HG02943 (cell line): Measurements from ENCODE around the gene ARMC3.
"Not testable (repeated sequence)": the region's sequence is repeated elsewhere in the genome, so short reads cannot be mapped to it uniquely, and the experiment has no call there.

Experiments
- ATAC-seq: cut with Tn5 transposase; IDR thresholded peaks from one replicate; pipeline ENCODE4 v1.9.1; 2021; ENCODE audit warnings: mild to moderate bottlenecking, low read depth, moderate library complexity; ENCODE audit not compliant: unreplicated experiment

ARMC3 gene

DNA sequence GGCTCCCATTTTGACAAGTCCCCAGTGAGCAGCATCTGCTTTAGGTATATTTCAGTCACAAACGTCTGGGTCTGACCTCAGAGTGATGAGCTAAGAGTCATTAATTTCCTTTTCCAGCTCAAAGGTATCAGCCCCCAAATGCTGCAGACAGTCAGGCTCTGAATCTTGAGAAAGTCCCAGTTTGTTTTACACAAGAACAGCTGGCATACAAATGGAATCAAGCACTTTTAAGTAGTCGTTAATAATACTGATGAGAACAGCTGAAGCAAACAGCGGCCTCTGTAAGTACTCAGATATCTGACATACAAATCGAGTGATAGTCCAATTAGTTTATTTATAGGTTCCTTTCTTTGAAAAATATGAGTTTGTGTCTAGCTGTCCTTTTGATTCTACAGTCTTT, 118.2 kb downstream of the ARMC3 start:
- ATAC-seq, result no peak

DNA sequence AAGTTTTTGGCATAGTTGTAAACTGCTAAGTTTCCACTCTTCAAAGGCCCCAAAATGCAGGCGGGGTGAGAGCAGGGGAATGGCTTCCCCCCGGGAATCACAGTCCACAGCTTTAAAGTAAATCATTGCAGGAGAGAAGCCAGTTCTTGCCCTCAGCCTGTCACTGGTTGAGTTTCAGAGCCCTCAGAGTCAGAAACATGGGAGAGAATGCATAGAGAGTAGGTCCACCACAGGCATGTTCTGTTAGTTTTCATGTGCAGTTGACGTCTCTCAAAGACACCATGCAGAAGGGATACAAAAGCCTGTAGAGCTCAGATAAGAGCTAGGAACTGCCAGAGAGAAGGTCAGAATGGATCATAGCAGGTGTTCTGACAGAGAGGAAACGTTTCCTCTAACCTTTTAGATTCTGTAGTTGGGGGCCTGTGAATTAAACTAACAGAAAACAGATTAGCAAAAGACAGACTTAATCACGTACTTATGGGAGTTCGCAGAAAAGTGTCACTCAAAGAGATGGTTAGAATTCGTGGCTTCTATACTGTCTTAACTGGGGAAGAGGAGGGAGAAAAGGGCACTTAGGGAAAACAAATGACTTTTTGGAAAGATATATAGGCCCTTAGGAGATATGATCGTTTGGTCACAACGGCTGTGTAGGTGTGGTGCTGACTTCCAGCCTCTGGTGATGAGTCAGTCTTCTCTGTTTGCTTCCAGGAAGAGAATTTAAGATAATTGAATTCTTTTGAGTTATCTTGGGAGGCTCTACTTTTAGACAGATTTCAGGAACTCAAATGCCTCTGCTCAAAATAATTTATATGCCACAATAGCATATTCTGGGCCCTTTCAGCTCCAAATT, 119.6 kb downstream of the ARMC3 start:
- no peak for ATAC-seq

DNA sequence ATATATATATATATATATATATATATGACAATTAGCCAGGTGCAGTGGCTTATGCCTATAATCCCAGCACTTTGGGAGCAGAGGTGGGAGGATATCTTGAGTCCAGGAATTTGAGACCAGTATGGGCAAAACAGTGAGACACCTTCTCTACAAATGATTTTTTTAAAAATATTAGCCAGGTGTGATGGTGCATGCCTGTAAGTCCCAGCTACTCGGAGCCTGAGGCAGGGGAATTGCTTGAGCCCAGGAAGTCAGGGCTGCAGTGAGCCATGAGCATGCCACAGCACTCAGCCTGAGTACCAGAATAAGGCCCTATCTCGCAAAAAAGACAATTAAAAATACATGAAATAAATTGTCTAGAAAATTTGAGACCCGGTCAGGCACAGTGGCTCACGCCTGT, 120.3 kb downstream of the ARMC3 start:
- ATAC-seq, result no peak

DNA sequence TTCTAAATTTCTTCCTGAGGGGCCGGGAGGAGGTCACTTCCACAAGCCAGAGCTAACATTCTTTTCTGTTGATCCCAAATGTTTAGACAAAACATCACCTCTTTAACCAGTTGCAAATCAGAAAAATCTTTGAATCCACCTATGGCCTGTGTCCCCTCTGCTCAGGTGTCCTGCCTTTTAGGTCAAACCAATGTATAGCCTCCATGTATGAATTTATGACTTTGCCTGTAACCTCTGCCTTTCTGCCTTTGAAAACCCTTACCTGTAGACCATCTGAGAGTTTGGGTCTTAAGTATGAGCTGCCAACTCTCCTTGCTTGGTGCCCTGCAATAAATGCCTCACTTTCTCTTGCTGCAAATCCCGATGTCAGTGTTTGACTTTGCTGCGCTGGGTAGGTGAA, 123.4 kb downstream of the ARMC3 start:
- no peak for ATAC-seq

DNA sequence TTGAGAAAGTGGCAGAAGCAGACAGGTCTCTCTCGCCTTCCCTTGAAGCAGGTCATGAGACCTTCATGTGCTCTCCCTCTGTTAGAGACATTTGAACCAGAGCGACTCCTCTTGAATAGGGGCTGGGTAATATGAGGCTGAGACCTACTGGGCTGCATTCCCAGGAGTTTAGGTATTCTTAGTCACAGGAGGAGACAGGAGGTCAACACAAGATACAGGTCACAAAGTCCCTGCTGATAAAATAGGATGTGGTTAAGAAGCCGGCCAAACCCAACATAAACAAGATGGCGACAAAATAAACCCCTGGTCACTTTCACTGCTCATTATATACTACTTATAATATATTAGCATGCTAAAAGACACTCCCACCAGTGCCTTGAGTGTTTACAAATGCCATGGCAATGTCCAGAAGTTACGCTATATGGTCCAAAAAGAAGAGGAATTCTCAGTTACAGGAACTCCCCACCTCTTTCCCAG, 124.0 kb downstream of the ARMC3 start:
- no peak for ATAC-seq

DNA sequence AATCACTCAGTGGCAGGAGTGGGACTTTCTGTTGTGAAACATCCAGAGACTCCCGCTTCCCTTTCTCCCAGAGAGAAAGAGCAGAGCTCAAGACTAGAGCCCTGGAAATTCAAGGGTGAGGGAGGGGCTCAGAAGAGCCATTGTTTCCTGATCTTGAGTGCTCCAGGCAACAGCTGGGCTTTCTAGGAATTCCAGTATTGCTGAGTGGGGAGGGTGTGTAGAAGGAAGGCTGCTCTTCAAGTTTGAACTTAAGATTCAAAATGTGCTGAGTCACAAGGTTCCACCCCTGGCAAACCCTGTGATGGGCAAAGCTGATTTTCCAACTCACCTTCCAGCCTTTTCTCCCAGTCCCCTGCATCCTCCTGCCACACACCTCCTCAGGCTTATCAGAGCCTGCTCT, 125.2 kb downstream of the ARMC3 start:
- ATAC-seq, result no peak

DNA sequence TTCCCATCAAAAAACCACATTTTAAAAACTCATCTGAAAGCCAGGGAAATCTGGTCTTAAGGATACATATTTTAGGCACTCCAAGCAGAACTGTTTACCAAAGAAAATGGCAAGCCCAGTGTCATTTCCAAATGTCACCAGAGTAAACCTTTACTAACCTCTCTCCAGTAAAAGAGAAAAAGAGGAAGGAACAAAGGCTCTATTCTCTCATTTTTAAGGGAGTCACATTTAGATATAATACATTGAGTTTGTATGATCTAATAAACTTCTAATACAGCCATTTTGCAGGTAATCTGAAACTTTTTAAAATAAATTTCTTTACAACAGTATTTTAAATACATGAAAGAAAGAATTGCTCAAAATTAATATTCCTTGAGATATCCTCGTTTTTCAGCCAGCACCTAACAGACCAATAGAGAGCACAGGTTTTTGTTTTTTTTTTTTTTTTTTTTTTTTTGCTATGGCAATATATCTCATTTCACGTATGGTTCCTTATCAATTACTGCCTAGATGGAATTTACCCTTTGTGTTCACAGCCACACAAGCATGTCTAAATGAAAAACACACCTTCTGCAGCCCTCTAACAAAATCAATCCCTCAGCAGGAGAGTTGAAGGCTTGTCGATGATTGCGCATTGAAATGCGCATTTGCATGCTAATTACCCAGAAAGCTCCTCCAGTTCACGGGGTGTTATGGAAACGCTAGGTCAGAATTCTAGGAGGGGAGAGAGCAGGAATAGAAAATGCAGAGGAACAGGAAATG, 127.8 kb downstream of the ARMC3 start:
- ATAC-seq, result no peak

DNA sequence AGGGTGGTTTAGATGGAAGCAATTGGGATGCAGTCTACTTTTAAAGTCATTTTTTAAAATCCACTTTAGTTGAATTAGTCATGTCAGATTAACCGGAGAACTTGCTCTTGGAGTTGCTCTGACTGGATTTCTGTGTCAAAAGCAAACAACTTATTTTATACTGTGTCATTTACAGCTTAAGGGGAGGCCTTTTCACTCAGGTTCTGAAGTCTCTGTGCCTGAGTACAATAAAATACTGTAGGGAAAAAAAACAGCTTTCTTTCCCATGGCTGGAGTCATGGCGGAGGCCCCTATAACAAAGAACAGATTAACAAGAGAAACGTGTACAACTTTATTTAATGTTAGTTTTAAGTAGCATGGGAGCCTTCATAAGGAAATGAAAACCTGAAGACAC, 128.3 kb downstream of the ARMC3 start:
- no peak for ATAC-seq

DNA sequence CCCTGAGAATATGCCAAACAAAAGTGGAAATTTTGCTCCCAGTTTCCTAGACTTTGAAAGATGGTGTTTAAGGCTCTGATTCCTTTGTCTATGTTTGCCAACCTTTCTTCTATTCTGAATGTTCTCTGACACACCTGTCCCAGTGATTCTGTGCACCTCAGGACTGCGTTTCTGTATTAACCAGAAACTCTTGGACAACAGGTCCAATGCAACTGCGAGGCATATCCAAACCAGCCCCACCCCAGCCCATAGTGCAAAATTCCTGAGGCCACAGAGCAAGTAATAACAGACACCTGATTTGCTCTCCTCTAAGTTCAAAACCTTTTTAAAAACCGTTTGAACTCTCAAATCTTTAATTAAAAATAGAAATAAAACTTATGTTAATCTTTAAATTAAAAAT, 130.5 kb downstream of the ARMC3 start:
- no peak for ATAC-seq

DNA sequence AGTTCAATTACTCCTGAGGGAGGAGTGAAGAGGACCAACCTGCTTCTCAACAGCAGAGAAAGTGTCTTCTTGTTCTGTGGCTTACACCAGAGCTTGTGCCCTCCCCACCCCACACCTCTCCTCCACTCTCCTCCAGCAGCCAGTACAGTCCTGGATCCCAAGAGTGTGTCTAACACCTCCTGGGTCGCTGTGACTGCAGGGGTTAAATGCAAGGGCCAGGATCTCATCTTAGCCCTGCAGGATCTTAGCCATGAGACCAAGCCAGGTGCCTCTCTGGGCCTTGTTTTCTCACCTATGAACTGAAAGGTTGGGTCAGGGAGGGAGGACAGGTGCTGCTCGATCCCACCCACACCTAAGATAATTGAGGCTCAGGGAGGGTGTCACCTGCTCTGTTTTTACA, 133.1 kb downstream of the ARMC3 start:
- no peak for ATAC-seq

DNA sequence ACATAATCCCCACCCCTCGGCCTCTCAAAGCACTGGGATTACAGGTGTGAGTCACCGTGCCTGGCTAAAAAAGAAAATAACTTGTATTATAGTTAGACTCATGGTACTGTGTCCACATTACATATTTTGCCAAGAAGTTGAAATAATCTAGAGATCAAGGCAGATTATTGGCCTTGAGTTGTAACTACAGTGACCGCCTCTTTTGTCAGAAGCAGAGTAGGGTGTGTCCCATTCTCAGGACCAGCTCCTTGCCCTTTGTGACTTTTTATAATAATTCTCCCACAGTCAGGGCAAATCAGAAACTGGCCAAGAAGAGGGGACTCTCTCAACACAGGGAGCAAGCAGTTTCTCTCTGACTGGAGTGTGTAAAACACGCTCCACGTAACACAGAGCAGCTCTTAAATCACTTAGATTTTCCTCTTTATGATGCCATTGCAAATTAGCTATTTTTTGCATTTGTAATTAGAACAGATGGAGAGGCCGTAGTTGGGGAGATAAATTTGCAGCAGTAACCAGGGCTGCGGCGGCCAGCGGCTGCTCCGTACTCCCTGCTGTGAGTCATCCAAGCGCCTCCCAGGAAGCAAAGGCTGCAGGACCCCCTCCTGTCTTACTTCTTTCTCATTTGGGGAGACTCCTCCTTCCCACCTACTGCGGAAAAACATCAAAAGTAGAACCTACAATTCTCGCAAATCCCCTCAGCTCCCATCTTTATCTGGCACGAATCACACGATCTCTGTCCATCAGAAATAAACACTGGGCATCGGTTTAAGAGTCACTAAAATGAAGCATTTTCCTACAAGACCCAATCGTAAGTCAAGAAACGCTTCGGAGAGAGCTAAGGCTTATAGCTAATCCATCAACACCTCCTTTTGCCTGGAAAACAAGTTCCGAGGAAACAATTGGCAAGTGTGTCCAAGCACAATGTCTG, 135.5 kb downstream of the ARMC3 start:
- ATAC-seq, result no peak

DNA sequence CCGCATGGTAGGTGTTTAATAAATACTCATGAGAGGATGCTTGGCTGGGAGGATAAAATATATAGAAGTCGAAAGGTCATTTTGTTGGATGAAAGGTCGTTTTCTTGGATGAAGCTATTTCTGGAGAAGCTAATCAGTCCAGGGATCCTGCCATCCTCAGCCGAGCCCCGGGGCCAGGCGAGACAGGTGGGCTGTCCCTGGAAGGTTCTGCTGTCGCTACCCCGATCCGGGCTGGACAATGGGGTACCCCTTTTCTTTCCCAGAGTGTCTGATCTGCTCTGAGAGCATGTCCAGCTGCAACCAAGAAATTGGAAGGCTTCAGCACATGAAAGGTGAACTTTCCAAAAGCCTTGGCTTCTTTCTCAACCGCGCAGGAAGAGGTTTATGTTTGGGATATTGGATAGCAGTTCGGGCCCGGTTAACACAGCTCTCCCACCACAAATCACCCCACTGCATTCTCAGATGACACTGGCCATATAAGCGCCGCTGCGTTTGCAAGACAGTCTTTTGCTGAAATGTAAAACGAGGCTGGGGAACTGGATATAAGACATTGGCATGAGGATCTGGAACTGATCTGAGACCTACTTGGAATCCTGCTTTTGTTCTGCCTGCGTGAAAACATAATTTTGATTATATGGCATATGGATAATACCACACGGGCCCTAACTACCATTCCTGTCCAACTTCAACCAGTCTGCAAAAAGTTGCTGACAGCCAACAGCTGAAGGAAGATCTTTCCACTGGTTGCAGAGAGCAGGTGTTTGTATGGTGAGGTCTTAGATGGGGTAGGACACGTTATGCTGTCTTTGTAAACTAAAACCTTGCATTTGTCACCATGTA, 136.3 kb downstream of the ARMC3 start:
- no peak for ATAC-seq

DNA sequence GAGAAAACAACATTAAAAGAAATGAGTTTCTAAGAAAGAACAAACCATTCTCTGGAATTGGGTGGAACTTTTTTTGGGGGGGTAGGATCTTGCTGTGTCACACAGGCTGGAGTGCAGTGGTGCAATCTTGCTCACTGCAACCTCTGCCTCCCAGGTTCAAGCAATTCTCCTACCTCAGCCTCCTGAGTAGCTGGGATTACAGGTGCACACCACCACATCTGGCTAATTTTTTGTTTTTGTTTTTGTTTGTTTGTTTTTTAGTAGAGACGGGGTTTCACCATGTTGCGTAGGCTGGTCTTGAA, 136.9 kb downstream of the ARMC3 start:
- not testable (repeated sequence) for ATAC-seq

DNA sequence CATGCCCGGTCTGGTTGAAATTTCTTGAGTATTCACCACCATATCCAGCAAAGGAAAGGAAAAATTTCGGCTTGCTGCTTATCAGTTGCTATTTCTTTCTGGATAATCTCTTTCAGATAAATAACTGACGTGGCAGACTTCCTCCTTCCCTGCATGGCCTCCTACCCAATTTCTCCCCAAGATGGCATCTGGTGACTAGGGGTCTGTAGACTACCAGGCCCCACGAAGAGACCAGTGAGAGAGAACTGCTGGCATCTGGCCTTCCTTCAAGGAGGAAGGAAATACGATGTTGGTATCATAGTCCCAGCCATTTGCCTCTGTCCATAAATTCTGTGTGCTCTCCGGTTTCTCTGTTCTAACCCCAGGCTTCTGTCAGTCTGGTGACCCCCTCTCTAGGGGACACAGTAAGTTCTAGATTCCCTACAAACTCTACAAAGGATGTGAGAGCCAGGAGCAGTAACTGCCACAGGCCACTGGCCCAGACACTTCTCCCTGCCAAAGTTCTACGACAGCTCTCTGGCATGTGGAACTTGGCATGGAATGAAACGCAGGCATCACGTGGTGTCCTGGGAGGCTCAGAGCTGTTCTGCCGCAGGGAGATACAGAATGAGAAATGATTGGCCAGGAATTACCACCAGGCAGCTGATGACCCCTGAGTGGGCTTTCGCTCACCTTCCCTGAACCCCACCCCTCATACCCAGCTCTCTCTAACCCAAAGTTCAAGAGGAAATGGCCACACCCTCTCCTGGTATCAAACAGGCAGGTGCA, 137.5 kb downstream of the ARMC3 start:
- no peak for ATAC-seq

DNA sequence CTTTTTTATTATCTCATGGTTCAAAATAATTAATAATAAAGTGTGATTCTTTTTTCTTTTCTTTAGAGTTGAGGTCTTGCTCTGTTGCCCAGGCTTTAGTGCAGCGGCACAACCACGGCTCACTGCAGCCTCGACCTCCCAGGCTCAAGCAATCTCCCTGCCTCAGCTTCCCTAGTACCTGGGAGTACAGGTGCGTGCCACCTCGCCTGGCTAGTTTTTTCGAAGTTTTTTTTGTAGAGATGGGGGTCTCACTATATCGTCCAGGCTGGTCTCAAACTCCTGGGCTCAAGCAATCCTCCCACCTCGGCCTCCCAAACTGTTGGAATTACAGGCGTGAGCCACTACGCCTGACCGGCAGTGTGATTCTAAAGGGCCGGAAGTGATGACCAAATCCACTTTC, 139.5 kb downstream of the ARMC3 start:
- no peak for ATAC-seq

DNA sequence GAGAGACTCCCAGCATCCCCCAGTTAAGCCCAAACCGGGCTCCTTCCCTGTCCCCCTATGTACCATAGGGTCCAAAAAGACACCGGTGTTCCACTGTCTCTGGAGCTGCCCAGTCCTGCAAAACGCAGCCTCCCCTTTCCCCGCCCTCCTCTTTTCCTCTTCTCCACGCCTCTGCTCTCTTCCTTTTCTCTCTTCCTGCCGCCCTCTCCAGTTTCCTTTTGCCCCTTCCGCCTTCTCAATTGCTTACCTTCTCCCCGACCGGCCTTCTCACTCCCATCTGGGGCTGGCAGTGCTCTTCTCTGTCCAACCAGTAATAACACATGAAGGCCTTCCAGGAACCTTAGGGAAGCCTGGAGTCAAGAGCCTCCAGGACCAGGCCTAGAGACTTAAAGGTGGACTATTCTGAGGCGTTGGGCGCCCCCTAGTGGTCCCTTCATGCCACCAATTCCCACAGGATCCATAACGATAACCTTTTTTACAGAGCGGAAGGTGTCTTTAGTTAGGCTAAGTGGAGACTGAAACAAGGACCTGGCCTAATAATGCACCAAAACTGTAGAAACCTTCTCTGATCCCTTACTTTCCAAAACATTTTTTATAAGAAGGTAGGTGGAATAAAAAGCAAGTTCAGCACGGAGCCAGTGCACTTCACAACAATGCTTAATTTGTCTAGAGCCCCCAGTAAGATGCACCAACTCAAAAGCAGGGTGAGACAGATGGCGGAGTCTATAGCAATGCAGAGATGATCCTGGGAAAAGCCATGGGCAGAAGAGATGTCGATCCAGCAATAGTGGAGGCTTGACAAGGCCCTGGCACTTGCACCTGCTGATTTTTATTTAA, 140.3 kb downstream of the ARMC3 start:
- ATAC-seq, result peak; percentile 71

DNA sequence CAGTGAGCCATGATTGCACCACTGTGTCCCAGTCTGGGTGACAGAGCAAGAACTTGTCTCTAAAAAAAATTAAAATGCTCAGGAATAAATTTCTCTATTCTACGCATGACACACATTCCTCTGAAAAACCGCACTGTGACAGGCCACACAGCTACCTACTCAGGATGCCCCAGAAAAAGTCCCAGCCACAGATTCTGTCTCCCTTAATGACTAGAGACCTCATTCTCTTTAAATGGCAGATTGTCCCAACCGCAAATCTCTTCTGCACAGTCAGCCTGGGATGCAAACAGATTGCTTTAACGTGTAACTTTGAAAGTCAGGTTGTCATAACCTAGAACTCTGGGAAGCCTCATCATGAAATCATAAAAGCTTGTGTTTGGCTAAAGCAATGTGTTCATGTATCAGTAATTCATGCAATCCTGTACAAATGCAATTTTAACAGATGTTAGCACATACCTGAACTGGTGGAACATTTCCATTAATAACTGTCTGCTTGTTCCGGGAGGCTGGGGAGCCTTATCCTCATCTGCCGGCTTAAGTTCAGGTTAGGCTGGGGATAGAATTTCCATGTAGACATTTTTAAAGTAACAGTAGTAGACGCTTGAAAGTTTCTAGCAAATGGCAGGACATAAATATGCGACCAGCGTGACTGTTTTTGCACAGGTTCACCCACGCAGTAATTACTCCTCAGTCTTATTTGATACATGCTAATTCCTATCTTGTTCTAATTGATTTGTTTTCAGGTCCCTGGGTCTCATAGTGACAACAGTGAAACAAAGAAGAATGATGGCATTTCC, 141.4 kb downstream of the ARMC3 start:
- ATAC-seq, result no peak
